NCI-H1092 treated with DMSO at 0.1 percent for 48 hours (cell line): Measurements from ENCODE around the gene PTPRN2.

Experiments
- DNase-seq: peaks from one replicate; lab custom pipeline; 2025; lab: John Stamatoyannopoulos, UW

Gene PTPRN2

DNA sequence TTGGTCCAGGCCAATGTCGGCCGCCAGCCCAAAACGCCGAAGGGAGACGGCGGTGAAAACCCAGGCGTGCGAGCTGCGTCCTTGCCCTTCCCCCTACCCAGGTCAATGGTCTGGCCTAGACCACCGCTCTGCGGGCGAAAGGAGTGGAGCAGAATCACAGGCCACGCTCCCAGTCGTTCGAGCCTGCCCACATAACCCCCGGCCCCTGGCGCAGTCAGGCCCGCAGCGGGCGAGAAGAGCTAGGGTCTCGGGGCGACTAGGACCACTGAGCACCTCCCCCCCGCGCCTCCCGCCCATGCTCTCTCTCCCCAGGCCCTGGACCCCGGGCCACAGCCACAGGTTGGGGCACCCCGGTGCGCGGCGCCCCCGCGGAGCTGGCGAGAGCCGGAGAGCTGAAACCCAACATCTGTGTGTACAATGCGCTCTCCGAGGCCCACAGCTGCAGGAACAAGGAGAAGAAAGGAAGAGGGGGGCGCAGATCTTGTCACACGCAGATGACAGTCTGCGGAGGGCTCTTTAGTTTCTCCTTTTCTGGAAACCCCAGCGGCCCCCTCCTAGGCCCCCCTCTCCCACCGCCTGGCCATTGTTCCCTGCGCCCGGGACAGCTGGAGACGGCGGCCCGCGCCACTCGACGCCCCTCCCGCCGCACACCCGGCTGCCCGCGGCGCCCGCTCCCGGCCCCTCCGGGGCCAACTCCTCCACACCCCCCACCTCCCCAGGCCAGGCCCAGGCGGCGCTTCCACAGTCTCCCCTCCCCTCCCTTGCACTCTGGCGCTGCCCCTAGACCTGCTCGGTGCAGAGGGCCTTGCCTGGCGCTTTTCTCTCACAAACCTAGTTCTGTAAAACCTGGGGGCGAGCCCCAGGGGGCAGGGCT, 895.8 kb downstream of the PTPRN2 start:
- DNase-seq, result peak; percentile 84

DNA sequence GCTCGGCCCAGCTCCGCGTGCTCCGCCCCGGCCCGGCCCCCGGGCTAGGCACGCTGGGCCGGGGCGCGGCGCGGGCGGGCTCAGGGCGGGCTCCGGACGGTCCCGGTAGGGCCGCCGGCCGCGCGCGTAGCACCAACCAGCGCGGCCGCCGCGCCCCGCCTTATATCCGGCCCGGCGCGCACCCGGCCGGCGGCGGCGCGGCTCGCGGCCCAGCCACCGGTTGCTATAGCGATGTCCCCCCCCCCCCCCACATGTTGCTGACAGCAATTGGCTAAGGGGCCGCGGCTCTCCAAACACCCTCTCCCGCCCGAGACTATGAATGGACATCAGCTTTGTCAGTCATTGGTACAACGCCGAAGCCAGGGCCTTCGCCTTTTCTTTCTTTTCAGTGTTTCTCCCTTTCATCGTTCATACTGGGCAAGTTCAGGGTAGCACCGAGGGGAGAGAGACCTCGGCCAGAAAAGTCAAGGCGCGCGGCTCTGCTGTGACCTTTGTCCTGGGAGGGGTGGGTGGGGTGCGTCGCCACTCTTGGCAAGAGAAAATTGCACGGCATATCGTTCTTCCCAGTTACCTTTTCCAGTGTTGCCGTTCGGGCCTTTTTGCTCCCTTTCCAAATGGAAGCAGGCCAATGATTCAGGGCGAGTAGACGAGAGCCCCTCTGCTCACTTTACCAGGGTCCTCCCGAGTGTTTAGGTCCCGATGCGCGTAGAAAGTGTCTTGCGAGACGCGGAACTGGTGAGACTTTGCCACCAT, 896.6 kb downstream of the PTPRN2 start:
- peak; percentile 96 for DNase-seq

DNA sequence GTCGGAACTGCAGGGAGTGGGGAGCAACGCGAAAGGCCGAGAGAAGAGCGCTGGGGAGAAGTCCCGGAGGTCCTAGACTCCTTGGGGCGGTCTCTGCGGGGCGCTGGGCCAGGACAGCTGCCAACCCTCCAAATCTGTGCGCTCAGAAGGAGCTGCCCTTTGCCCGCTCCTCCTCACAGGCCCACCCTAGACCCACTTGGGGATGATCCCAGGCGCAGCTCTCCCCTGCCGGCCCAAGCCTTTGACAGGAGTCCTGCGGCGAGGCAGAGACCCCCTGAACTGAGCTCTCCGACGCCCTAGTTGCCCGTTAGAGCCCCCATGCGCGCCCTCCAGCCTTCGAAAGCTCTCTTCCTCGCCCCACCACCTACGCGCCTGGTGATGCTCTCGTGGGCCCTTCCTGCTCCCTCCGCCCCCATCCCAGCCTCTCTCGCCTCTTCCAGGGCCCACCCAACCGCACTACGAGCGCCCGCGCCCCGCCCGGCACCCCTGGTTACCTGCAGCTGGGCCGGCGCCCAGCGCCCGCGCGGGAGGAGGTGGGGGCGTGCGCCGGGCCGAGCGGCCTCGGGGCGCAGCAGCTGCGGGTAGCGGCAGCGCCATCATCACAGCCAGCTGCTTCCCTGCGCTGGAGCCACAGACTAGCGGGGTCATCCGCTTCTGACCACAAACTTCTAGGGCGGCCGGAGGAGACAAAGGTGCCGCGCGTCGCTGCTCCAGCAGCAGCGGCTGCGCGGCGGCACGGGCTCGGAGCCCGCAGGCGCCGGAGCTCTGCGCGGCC, 897.4 kb downstream of the PTPRN2 start:
- peak; percentile 64 for DNase-seq

DNA sequence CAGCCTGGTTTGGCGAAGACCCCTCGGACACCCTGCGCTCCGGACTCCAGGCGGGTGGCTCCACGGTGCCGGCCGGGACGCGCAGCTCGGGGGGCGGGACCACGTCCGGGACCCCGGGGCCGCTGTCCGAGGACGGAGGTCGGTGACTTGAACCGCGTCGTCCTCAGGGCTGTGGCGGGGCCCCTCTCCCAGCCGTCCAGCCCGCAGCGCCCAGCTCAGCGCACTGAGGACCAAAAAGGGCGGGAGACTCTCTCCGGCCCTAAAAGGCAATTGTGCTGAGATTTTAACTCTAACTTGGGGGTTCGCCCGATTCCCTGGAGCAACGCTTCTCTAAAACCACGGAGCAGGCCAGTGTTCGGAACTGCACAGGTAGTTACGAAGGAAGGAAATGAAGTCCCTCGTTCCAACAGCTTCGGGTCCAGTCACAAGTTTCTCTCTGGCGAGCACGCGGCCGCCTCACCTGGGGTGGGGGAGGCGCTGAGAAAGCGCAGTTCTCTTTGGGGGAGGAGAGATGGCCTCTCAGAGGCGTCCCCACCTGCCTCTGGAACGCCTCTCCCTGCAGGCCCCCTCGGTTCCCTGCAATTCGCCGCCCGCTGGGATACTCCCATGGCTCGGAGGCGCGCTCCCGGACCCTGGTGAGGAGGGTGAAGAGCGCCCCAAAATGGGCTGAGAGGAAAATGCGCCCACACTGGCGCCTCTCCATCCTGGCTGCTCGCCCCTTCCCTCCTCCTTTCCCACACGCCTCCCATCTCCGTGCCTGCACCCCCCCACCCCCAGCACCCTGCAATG, 898.2 kb downstream of the PTPRN2 start:
- DNase-seq, result no peak

DNA sequence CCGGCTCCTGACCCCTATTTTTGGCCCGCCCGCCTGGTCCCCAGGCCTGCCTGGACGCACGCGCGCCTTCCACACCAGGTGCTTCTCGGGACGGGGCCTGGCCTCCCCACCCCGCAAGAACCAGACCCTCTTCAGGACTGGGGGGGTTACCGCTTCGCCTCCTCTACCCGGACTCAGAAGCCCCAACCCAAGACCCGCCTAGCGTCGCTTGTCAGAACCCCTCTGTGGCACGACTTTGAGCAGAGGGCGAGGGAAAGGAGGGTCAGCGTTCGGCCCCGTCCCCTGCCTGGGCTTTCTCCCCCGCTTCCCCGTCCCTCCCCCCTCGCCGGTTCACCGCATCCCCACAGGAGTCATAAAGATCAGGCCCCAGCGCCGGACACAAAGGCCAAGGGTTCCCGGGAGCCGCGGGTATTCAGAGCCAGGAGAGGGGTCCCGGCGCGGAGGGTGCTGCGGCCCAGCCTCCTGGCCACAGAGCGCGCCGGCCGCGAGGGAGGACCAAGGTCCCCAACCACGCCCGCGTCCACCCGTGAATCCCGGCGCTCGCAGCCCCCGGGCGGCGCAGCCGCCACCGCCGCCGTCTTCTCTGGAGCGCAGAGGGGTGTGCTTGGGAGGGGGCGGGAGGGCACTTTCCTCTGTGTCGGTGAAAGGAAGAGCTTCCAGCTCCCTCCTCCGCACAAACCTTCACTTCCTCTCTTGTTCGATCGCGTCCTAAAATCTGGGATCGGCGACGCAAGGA, 898.9 kb downstream of the PTPRN2 start:
- no peak for DNase-seq

DNA sequence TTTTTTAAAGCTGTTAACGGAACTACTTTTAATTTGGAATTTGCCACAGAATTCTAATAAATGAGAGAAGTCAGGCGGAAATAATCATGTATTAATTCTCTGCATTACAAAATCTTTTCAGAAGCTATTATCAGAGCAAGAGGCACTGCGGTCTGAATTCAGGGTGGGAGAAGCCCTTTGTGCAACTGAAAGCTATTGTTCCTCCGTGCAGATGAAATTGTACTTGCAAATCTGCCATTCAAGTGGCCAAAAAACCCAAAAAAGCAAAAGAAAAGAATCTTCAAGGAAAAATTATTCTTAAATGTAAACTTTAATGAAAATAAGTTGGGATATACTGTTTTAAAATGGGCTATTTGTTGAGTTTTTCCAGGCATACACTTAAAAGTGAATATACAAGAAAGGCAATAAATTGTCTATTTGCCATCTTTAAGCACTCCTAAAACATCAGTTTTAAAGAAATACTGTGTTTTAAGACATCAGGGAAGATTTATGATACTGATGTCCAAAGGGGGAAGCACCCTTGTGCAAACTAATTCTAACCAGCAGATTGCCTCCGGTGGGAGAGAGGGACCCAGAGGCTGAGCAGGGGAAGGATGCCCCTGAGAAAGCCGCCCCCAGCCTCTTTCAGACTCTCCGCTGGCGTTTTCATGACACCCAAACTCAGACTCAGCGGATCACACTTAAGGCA, 899.6 kb downstream of the PTPRN2 start:
- no peak for DNase-seq

DNA sequence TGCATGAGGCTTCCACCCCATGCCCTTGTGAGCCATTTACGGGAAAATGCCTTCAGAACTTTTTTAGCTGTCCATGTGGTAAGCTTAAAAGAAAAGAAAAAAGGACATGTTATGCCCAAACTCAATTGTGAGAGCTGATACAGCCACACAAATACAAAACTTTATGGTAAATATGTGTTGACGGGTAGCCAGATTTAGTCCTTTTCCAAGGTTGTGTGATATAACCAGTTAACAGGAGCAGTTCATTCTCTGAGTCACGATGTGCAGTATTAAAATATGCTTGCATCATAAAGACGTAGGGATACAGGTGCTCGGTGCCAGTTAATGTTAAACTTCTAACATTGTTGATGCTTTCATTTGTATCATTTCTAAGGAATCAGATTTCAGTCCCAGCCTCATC, 900.5 kb downstream of the PTPRN2 start:
- DNase-seq, result no peak

DNA sequence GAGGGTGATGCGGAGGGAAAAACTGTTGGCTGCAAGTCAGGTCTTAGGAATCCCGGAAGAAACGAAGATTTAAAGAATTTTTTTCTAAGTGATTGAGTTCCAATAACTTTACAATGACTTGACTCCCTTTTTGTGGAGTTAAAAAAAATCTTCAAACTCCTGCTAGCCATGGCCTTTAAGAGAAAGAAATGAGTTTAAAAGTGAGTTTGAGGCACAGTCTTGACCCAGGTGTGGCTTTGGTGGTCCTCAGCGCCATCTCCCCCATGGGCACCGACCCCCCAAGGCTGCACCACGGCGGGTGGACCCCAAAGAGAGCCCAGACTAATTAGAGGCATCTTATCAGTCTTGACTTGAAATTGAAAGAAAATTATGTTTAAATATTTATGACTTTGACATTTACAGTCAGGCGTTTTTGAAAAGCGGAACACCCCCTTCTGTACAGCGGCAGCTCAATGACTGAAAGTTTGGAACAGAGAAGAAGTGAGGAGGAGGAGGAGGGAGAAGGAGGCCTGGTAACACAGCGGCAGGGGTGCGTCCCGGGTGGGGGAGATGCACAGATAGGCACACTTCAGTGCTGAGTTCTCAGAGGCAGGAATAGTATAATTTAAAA, 901.2 kb downstream of the PTPRN2 start:
- no peak for DNase-seq

DNA sequence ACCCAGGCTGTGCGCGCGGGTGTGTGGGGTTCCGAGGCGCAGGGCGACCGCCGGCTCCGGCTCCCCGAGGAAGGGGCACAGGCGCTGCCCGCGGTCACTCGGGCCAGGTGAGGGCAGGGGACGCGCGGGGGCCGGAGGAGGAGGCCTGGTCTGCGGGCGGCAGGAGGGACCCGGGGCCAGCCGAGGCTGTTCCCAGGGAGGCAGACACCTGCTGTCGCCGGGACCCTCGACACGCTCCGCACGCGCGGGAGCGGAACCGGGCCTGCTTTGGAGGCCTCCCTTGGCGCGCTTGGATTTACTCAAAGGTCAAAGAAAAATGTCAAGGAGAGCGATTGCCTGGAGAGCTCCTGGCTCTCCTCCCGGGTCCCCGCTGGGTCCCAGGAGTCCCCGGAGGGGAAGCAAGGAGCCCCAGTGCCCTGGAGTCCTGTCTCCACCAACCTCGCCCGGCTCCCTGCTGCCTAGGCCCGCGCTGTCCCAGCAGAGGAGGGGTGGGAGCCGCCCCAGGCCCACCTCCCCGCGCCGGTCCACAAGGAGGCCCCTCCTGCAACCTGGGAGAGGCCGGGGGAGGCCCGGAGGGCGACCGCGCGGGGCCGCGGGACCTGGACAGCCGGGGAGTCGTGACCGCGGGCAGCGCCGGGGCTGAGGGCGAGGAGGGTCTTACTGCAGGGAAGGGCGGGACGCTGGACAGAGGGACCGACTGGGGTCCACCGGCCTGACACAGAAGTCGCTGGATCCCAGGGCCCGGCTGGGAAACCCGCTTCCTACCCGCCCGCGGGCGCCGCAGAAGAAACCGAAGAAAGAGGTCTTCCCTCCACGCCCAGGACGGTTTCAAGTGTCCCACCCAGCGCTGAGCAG, 902.0 kb downstream of the PTPRN2 start:
- DNase-seq, result no peak

DNA sequence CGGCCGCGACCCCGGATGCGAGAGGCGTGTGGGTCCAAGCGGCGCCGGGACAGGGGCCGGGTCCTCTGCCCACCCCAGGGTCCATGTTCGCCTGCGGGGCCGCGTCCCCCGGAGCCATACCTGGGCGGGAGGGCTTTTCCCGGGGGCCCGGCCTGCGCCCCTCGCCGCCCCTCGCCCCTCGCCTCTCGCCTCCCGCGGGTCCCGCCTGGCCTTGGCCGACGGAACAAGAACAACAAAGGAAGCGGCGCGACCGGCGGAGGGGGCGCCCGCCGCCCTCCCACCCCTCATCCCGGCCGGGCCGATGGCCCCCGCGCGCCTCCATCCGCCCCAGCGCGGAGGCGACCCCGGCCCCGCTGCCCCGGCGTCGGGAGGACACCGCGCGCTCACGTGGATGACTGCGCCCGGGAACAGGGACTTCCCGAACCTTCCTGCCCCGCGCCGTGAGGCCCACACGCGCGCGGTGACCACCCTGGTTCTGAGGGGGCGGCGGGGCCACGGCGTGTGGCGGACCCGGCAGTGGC, 902.7 kb downstream of the PTPRN2 start:
- DNase-seq, result no peak

DNA sequence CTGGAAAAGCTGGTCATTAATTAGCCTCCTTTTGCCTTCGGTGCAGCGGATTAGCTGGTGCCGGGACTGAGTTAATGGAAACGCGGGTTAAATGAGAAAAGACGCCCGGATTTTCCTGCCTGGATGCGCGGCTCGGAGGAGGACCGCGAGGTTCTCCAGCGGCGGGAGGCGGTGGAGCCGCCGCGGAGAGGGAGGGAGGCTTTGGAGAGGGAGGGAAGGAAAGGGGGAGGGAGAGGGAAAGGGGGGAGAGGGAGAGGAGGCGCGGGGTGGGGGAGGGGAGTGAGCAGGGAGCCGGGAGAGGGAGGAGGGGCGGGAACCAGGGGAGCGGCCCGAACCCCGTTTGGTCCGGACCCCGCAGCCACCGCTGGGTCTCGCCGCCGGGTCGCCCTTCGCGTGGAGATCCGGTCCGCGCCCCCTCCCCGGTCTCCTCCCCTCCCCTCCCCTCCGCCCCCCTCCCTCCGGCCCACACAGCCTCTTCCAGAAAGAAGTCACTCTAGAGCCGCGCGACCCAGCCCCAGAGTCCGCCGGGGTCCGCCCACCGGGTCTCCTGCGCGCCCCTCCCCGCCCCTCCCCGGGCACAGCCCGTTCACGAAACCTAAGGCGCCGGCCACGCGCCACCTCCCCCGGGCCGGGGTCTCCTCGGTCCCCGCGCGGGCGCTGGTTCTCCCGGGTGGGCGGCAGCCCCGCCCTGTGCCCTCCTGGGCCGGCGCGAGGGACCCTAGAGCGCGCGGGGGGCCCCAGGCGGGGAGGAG, 903.3 kb downstream of the PTPRN2 start:
- no peak for DNase-seq

DNA sequence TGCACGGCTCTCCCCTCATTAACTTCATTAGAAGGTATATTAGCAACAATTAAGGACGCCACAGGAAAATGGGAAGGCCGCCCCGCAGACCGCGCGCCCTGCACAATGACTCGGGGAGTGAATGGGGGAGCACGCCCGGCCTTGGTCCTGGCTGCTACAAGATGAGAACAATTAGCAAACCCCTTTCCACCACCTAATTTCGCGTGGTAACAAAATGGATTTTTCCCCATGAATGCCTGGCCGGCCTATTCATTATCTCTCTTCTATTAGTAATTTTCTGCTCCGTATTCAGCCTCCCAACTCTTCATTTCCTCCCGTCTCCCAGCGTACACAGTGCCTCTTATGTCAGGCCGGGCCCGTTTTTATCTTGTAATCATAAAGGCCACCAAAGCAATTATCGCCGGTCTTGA, 903.9 kb downstream of the PTPRN2 start:
- DNase-seq, result no peak

DNA sequence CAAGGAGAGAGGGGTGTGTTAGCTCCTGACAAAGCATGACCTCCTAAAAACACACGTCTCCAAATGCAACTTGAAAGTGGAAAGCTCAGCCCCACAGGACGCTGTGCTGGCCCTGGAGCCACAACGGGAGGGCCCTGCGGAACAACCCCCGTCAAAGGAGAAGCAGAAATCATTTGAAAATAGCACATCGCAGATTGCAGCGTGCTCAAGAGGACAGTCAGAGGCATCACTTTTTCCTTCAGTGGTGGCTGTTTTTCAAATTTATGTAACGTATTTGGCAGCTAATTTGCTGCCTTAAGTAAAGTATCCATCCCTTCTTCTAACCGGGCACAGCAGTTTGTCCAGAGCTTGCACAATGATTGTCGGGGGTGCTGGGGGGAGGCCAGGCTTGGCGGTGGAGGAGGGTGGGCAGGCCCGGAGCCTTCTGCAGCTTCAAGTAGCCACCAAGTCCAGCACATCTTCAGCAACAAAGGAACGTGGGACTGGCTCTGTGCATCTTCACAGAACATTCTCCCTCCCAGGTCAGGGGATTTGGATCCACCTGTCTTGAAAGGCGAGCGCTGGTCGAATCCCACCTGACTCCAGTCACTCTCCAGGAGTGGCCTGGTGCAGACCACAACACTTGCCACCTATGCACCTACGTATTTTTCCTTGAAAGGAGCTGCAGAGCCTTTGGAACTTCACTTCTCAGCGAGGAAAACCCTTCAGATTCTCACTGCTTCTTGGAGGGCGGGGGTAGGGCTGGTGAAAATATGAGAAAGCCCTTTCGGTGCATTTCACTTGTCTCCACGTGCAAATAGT, 904.5 kb downstream of the PTPRN2 start:
- no peak for DNase-seq

DNA sequence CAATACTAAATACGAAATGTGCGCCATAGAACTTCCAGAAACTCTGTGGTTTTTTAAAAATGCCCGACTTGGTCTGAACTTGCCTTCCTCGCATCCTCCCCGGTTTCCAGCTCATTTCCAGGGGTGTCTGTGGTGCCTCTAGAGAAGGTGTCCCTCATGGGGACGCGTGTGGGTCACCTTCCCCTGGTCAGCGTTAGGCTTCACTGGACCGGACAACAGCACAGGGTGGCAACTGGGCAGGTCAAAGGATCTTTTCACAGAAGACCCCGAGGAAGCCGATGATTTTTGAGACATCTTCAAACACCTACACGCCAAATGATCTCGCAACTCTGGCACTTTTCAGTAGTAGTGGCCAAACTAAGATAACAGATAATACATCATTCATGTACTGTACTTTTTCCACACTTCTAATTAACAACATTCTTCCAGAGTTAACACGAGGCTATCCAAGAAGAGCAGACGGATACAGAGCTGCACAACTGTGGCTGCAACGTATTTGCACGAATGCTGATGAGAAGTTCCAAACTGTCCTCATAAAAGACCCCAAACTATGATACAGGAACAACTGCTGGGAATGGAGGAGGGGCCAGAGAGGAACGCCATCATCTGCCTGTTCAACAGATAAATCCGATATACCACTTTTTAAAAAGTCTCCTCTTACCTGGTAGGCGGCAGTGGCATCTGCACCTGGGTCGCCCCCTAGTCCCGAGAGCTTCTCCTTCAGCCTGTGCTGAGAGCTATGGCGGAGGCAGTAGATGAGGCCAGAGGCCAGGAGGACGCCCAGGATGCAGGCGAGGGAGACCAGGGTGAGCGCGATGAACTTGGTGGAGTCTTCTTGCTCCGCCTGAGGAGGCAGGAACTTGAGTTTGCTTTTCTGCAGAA, 905.3 kb downstream of the PTPRN2 start:
- DNase-seq, result no peak

DNA sequence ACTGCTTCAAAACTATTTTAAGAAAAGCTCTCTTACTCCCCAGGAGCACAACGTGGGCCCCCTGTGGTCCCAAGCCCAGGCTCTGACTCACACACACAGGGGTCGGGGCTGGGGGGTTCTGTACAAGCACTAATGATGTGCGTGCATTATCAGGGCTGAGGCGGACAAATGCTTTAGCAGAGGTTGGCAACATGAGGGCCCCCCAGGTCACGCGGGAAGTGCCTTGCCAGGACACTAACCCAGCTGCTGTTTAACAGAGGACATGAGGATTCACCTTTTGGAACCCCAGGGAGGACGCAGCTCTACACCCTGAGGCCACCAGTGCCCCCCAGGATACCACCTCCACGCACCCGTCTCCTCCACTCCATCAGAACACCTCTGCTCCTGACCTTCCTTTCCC, 908.0 kb downstream of the PTPRN2 start:
- DNase-seq, result no peak

DNA sequence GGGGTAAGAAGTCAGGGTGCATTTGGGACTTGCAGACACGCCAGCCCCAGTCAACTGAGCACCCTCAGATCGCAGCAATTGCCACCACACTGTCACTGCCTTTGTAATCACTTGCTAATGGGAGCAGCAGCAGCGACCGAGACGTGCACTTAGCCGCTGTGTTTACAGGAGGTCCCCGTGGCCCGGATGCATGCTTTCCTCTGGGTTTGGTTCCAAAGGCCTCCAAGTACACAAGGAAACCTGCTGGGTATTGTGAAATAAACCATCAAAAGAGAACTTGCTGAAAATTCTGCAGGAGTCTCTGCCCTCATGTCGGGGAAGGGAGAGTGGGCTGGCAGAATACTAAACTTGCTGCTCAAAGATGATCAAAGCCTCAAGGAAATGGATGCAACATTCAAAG, 909.1 kb downstream of the PTPRN2 start:
- no peak for DNase-seq
